HEK293 (cell line): ENCODE measurements around the gene SH3GLB2.

Experiments used
- GFI1B ChIP-seq: fragments of 450-650 bp; formaldehyde crosslinking; IDR thresholded peaks from 2 replicates; pipeline ENCODE4 v1.5.1; 2016; ENCODE audit warnings: missing biosample characterization, missing genetic modification characterization
- GLI2 ChIP-seq: fragments of 450-650 bp; formaldehyde crosslinking; IDR thresholded peaks from 2 replicates; pipeline ENCODE4; 2017; ENCODE audit warnings: missing biosample characterization, missing genetic modification characterization, low read depth, borderline replicate concordance
- HIC1 ChIP-seq: fragments of 450-650 bp; formaldehyde crosslinking; IDR thresholded peaks from 2 replicates; pipeline ENCODE4 v1.5.1; 2016; ENCODE audit warnings: missing biosample characterization, missing genetic modification characterization
- KLF16 ChIP-seq: fragments of 450-650 bp; formaldehyde crosslinking; IDR thresholded peaks from 2 replicates; pipeline ENCODE4 v1.5.1; 2017; ENCODE audit warnings: missing biosample characterization, missing genetic modification characterization
- KLF7 ChIP-seq: fragments of 450-650 bp; formaldehyde crosslinking; IDR thresholded peaks from 2 replicates; pipeline ENCODE4 v1.5.1; 2016; ENCODE audit warnings: missing biosample characterization, missing genetic modification characterization, borderline replicate concordance
- KLF8 ChIP-seq: fragments of 450-650 bp; formaldehyde crosslinking; IDR thresholded peaks from 2 replicates; pipeline ENCODE4 v1.5.1; 2016; ENCODE audit warnings: missing biosample characterization, missing genetic modification characterization
- SP7 ChIP-seq: fragments of 450-650 bp; formaldehyde crosslinking; IDR thresholded peaks from 2 replicates; pipeline ENCODE4 v1.5.1; 2016; ENCODE audit warnings: missing biosample characterization, missing genetic modification characterization
- ZBTB7A ChIP-seq: fragments of 450-650 bp; formaldehyde crosslinking; IDR thresholded peaks from 2 replicates; pipeline ENCODE4 v1.5.1; 2016; ENCODE audit warnings: low read depth, missing biosample characterization, missing genetic modification characterization
- ZBTB8A ChIP-seq: fragments of 450-650 bp; formaldehyde crosslinking; IDR thresholded peaks from 2 replicates; pipeline ENCODE4 v1.5.1; 2016; ENCODE audit warnings: missing biosample characterization, missing genetic modification characterization
- ZNF121 ChIP-seq: fragments of 450-650 bp; formaldehyde crosslinking; IDR thresholded peaks from 2 replicates; pipeline ENCODE4 v1.5.1; 2016; ENCODE audit warnings: missing biosample characterization, missing genetic modification characterization
- ZNF175 ChIP-seq: fragments of 450-650 bp; formaldehyde crosslinking; IDR thresholded peaks from 2 replicates; pipeline ENCODE4 v1.5.1; 2016; ENCODE audit warnings: missing biosample characterization, missing genetic modification characterization
- ZNF202 ChIP-seq: fragments of 450-650 bp; formaldehyde crosslinking; IDR thresholded peaks from 2 replicates; pipeline ENCODE4 v1.5.1; 2016; ENCODE audit warnings: missing biosample characterization, missing genetic modification characterization, borderline replicate concordance
- ZNF223 ChIP-seq: fragments of 450-650 bp; formaldehyde crosslinking; IDR thresholded peaks from 2 replicates; pipeline ENCODE4 v1.5.1; 2016; ENCODE audit warnings: missing biosample characterization, missing genetic modification characterization
- ZNF292 ChIP-seq: fragments of 450-650 bp; formaldehyde crosslinking; IDR thresholded peaks from 2 replicates; pipeline ENCODE4 v1.5.1; 2016; ENCODE audit warnings: low read depth, missing biosample characterization, missing genetic modification characterization, borderline replicate concordance
- ZNF423 ChIP-seq: fragments of 450-650 bp; formaldehyde crosslinking; IDR thresholded peaks from 2 replicates; pipeline ENCODE4 v1.5.1; 2016; ENCODE audit warnings: missing biosample characterization, missing genetic modification characterization
- ZNF473 ChIP-seq: fragments of 450-650 bp; formaldehyde crosslinking; IDR thresholded peaks from 2 replicates; pipeline ENCODE4 v1.5.1; 2017; ENCODE audit warnings: missing biosample characterization, missing genetic modification characterization
- ZNF513 ChIP-seq: fragments of 450-650 bp; IDR thresholded peaks from 2 replicates; pipeline ENCODE4 v1.5.1; 2018; ENCODE audit warnings: missing biosample characterization, missing genetic modification characterization
- ZNF521 ChIP-seq: fragments of 450-650 bp; formaldehyde crosslinking; IDR thresholded peaks from 2 replicates; pipeline ENCODE4 v1.5.1; 2017; ENCODE audit warnings: missing biosample characterization, mild to moderate bottlenecking, missing genetic modification characterization
- ZNF549 ChIP-seq: fragments of 450-650 bp; IDR thresholded peaks from 2 replicates; pipeline ENCODE4 v1.5.1; 2018; ENCODE audit warnings: missing biosample characterization, missing genetic modification characterization, mild to moderate bottlenecking, inconsistent platforms, moderate library complexity
- ZNF560 ChIP-seq: fragments of 450-650 bp; formaldehyde crosslinking; IDR thresholded peaks from 2 replicates; pipeline ENCODE4 v1.5.1; 2017; ENCODE audit warnings: missing biosample characterization, missing genetic modification characterization, borderline replicate concordance
- ZNF561 ChIP-seq: fragments of 450-650 bp; IDR thresholded peaks from 2 replicates; pipeline ENCODE4 v1.5.1; 2018; ENCODE audit warnings: missing biosample characterization, missing genetic modification characterization, borderline replicate concordance
- ZNF610 ChIP-seq: fragments of 450-650 bp; formaldehyde crosslinking; IDR thresholded peaks from 2 replicates; pipeline ENCODE4 v1.5.1; 2016; ENCODE audit warnings: missing biosample characterization, missing genetic modification characterization, borderline replicate concordance
- ZSCAN5A ChIP-seq: fragments of 450-650 bp; formaldehyde crosslinking; IDR thresholded peaks from 2 replicates; pipeline ENCODE4 v1.5.1; 2016; ENCODE audit warnings: missing biosample characterization, missing genetic modification characterization
- TF ChIP-seq, protein P1 (sequence below): fragments of 450-650 bp; formaldehyde crosslinking; IDR thresholded peaks from 2 replicates; pipeline ENCODE4 v1.5.1; 2016; ENCODE audit warnings: missing biosample characterization, missing genetic modification characterization, low read depth
- TF ChIP-seq, protein P2 (sequence below): fragments of 450-650 bp; formaldehyde crosslinking; IDR thresholded peaks from 2 replicates; pipeline ENCODE4 v1.5.1; 2016; ENCODE audit warnings: missing biosample characterization, missing genetic modification characterization
- TF ChIP-seq, protein P3 (sequence below): fragments of 450-650 bp; formaldehyde crosslinking; IDR thresholded peaks from 2 replicates; pipeline ENCODE4 v1.5.1; 2016; ENCODE audit warnings: missing biosample characterization, missing genetic modification characterization, borderline replicate concordance
- TF ChIP-seq, protein P4 (sequence below): fragments of 450-650 bp; formaldehyde crosslinking; IDR thresholded peaks from 2 replicates; pipeline ENCODE4 v1.5.1; 2017; ENCODE audit warnings: missing biosample characterization, missing genetic modification characterization

SH3GLB2 gene

DNA sequence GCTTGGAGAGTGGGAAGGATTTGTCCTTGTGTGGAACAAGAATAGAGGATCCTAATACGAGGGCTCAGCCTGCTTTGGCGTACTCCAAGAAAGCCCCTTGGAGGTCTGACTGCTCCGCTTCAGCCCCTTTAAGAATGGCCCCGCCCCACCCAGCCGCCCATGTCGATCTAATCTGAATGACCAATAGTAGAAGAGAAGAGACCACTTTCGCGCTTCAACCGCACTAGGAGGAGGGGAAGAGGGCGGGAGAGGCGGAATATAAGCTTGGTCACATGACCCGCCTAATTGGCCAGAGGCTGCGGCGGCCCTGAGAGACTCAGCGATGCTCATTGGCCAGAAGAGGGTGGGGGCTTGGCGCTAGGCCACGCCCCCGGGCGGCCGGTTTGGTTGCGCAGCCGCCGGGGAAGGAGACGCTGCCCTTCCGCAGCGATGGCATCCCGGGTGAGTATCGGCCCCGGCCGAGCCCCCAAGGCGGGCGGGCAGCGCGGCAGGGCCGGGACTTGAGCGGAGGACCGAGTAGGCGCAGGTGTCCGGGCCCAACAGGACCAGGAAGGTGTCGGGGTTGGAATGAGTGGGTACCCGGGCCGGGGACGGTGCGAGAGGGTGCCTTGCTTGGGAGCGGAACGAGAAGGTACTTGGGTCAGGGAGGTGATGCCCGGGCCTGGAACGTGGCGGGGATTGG, 8.3 kb upstream of the SH3GLB2 start, which contains the start of gene MIGA2 (continued):
- TF ChIP-seq ZNF513 (no peak), KLF7 (0 out of 2 replicates have a peak, but pooled peaks have one; percentile 37), ZNF121 (tag by site-specific recombination) (no peak), ZNF473 (no peak), HIC1 (tag by site-specific recombination) (peak; percentile 89), ZNF560 (tag by site-specific recombination) (no peak), ZNF423 (no peak), GLI2 (tag by site-specific recombination) (no peak), ZNF610 (tag by site-specific recombination) (no peak), ZBTB7A (tag by site-specific recombination) (0 out of 2 replicates have a peak, but pooled peaks have one; percentile 77), ZNF561 (no peak), KLF16 (tag by site-specific recombination) (peak; percentile 84), KLF8 (peak; percentile 88), ZSCAN5A (tag by site-specific recombination) (no peak), SP7 (tag by site-specific recombination) (peak; percentile 82), GFI1B (no peak), ZNF521 (tag by site-specific recombination) (no peak), ZNF175 (tag by site-specific recombination) (no peak), ZNF292 (tag by site-specific recombination) (no peak), ZNF223 (tag by site-specific recombination) (no peak), ZBTB8A (tag by site-specific recombination) (peak; percentile 65; the same call in 1 of the 2 replicates), ZNF202 (tag by site-specific recombination) (no peak), ZNF549 (no peak)
- TF ChIP-seq, protein P1, sequence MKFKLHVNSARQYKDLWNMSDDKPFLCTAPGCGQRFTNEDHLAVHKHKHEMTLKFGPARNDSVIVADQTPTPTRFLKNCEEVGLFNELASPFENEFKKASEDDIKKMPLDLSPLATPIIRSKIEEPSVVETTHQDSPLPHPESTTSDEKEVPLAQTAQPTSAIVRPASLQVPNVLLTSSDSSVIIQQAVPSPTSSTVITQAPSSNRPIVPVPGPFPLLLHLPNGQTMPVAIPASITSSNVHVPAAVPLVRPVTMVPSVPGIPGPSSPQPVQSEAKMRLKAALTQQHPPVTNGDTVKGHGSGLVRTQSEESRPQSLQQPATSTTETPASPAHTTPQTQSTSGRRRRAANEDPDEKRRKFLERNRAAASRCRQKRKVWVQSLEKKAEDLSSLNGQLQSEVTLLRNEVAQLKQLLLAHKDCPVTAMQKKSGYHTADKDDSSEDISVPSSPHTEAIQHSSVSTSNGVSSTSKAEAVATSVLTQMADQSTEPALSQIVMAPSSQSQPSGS (tag by site-specific recombination) = no peak
- TF ChIP-seq, protein P2, sequence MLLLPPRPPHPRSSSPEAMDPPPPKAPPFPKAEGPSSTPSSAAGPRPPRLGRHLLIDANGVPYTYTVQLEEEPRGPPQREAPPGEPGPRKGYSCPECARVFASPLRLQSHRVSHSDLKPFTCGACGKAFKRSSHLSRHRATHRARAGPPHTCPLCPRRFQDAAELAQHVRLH (tag by site-specific recombination) = 0 out of 2 replicates have a peak, but pooled peaks have one; percentile 44
- TF ChIP-seq, protein P3, sequence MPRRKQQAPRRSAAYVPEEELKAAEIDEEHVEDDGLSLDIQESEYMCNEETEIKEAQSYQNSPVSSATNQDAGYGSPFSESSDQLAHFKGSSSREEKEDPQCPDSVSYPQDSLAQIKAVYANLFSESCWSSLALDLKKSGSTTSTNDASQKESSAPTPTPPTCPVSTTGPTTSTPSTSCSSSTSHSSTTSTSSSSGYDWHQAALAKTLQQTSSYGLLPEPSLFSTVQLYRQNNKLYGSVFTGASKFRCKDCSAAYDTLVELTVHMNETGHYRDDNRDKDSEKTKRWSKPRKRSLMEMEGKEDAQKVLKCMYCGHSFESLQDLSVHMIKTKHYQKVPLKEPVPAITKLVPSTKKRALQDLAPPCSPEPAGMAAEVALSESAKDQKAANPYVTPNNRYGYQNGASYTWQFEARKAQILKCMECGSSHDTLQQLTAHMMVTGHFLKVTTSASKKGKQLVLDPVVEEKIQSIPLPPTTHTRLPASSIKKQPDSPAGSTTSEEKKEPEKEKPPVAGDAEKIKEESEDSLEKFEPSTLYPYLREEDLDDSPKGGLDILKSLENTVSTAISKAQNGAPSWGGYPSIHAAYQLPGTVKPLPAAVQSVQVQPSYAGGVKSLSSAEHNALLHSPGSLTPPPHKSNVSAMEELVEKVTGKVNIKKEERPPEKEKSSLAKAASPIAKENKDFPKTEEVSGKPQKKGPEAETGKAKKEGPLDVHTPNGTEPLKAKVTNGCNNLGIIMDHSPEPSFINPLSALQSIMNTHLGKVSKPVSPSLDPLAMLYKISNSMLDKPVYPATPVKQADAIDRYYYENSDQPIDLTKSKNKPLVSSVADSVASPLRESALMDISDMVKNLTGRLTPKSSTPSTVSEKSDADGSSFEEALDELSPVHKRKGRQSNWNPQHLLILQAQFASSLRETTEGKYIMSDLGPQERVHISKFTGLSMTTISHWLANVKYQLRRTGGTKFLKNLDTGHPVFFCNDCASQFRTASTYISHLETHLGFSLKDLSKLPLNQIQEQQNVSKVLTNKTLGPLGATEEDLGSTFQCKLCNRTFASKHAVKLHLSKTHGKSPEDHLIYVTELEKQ (tag by site-specific recombination) = no peak
- TF ChIP-seq, protein P4, sequence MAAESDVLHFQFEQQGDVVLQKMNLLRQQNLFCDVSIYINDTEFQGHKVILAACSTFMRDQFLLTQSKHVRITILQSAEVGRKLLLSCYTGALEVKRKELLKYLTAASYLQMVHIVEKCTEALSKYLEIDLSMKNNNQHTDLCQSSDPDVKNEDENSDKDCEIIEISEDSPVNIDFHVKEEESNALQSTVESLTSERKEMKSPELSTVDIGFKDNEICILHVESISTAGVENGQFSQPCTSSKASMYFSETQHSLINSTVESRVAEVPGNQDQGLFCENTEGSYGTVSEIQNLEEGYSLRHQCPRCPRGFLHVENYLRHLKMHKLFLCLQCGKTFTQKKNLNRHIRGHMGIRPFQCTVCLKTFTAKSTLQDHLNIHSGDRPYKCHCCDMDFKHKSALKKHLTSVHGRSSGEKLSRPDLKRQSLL (tag by site-specific recombination) = no peak
